HG03575 (cell line): ENCODE results near the gene CADPS.

Experiments used
- ATAC-seq: cut with Tn5 transposase; IDR thresholded peaks from one replicate; pipeline ENCODE4 v1.9.1; 2021; ENCODE audit not compliant: unreplicated experiment, insufficient number of reproducible peaks, low FRiP score; ENCODE audit errors: extremely low read depth

Gene CADPS

GRCh38 chr3:62822905-62823304 is 52.3 kb downstream of the CADPS start:
- ATAC-seq: no peak

DNA sequence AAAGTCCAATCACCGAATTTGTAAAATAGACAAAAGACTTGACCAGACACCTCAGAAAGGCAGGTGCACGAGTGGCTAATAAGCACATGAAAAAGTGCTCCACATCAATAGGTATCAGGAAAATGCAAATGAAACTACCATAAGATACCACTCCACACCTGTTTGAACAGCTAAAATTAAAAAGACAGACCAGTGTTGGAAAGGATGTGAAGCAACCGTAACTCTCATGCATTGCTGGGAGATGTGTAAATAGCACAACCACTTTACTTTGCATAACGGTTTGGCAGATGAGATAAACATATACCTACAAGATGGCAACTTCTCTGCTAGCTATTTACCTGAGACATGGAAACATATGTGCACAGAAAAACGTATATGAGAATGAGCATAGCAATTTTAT is 56.9 kb downstream of the CADPS start:
- ATAC-seq: peak; percentile 67

- no peak for ATAC-seq
Observed at GRCh38 chr3:62817678-62818077, 57.5 kb downstream of the CADPS start.

- ATAC-seq: no peak
Observed at GRCh38 chr3:62815981-62816380, 59.2 kb downstream of the CADPS start.

DNA sequence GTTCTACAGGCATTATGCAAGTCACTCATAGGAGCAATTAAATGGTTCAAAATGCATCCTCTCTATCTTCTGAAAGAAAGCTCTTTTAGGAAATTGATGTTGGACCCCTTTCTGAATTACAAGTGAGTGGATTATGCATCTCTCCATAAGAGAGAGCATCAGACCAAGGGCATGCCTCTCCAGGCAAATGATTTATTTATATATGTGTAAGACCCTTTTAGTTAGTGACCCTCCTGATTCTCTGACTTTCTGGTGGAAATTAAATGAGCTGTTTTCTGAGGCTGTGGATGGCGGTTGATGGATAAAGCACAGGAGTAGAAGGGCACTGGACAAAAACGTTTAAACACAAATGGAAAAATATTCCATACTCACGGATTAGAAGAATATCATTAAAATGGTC is 62.6 kb downstream of the CADPS start:
- ATAC-seq: no peak

- ATAC-seq: no peak
Observed at GRCh38 chr3:62811119-62811518, 64.1 kb downstream of the CADPS start.

- ATAC-seq: no peak
Observed at GRCh38 chr3:62809369-62809768, 65.8 kb downstream of the CADPS start.

GRCh38 chr3:62805580-62806277 is 69.5 kb downstream of the CADPS start:
- no peak for ATAC-seq

GRCh38 chr3:62805106-62805505 is 70.1 kb downstream of the CADPS start:
- ATAC-seq: no peak

DNA sequence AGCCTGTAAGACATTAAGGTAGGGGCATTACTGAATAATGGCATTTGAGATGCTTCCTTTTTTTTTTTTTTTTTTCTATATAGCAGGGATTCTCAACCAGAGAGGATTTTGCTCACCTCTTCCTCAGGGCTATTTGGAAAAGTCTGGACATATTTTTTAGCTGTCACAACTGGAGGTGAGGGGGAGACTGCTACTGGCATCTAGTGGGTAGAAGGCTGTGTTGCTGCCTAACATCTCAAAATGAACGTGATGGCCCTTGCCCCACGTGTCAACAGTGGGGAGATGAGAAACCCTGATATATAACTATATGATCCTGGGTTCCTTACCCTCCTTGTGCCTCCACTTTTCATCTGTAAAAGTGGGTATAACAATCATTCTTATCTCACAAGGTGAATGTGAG is 71.9 kb downstream of the CADPS start:
- ATAC-seq: no peak

DNA sequence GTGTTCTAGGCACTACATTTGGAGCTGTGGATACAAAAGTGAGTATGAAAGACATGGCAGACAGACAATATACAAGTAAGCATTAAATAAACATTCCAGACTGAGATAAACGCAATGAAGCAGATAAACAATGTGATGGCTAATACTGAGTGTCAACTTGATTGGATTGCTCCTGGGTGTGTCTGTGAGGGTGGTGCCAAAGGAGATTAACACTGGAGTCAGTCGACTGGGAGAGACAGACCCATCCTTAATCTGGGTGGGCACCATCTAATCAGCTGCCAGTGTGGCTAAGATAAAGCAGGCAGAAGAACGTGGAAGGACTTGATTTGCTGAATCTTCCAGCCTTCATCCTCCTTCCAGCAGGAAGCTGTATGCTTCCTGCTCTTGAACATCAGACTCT is 77.2 kb downstream of the CADPS start:
- ATAC-seq: no peak

DNA sequence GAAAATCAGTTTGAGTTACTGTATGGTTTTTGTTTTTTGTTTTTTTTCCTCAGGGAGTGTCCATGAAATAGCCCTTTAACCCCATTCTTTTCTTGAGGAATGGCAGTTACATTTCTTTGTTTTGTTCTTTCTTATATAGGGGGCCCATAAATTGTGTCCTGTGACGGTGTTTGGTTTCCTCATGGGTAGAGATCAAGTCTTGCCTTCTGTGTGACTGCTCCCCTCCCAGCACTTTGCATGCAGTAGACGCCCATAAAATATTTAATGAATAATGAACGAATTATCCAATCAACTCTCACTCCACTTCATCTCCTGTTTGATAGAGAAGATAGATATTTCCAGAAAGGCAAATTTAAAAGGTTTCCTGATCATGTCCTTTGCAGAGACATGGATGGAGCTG is 78.1 kb downstream of the CADPS start:
- ATAC-seq: no peak

DNA sequence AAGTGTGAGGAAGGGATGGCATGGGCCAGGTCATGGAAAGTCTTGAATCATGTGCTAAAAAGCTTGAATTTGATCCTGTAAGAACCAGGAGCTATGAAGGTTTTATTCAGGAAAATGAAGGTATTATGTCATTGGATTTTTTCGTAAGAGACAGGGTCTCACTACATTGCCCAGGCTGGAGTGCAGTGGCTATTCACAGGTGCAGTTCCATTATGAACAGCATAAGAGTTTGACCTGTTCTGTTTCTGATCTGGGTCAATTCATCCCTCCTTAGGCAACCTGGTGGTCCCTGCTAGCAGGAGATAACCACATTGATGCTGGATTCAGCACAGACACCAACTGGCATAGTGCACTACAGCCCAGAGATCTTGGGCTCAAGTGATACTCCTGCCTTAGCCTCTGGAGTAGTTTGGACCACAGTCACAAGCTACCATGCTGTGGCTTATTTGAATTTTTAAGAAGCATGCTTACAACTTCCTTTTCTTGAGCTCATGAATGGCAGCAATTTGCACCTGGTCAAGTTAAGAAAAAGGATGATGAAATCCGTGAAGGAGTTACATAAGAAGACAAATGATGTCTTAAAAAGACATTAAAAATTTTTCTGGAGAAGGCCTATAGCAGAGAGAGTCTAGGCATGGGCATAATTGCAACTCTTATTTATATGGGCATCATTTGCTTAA is 79.1 kb downstream of the CADPS start:
- no peak for ATAC-seq

- ATAC-seq: no peak
Observed at GRCh38 chr3:62793946-62794345, 81.3 kb downstream of the CADPS start.

GRCh38 chr3:62785384-62785783 is 89.8 kb downstream of the CADPS start:
- no peak for ATAC-seq

- ATAC-seq: no peak
Observed at GRCh38 chr3:62781121-62781520, 94.1 kb downstream of the CADPS start.

DNA sequence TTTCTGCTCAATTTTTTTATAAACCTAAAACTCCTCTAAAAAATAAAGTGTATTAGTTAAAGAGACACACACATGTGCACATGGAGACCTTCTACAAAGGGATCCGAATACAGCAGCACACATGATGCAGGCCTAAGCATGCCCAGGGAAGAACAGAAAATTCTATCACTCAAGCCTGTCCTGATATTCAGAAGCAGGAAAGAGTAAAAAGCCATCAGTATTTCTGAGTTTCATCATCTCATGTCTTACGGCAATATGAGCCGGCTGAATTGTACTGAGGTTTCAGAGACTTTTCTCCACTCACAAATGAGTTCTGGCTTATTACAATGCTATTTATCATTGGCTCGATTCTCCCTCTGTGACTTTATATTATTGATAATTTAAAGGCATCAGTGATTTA is 97.5 kb downstream of the CADPS start:
- no peak for ATAC-seq

GRCh38 chr3:62777130-62777529 is 98.1 kb downstream of the CADPS start:
- ATAC-seq: no peak

GRCh38 chr3:62774221-62774620 is 101.0 kb downstream of the CADPS start:
- ATAC-seq: no peak

DNA sequence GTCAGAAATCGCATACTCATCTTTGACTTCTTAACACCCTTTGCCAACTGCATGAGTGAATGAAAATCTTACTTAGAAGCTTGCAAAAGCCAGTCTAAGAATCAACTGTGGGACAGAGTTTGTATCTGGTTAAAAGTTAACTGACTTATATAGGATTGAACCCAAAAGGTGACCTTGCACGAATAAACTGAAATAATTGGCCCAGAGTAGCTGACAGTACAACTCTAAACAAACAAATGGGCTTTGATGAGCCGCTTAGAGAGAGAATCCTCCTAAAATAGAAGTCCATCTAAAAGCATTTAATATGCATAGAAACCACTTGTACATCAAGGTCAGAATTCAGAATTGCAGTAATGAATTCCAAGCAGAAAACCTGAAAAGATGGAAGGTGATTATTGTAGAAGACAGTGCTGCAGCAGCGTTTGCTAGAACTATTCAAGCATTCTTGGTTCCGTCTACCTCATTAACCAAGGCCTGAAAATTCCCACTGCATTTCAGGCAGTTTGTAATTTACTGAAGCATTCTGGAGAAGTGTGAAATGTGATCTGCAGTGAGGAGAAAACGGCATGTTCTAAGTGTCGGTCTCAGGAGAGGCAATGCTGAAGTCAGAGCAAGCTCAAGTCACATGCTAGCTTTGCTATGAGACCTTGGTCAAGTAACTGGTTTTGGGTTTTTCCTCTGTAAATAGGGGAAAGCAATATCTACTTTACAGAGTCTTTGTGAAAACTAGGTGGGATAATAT is 103.7 kb downstream of the CADPS start:
- ATAC-seq: no peak
